Esophagus mucosa (tissue), 1 donor: Measurements from ENCODE around the gene BRF1. TPM values are rescaled to one million over a fixed set of nuclear protein-coding genes. Genes with fewer than 3 reads are reported as not detected.

Source experiments
- ATAC-seq: fragments of 200-7000 bp; cut with Tn5 transposase; one replicate; pipeline ENCODE4 v1.9.1; 2020
- total RNA-seq: library from RNA; stranded (reverse); gene quantifications from one replicate; pipeline ENCODE4 v1.2.4, GENCODE V29; 2023
- donor health status: DM: yes; HTN: yes; CAD: no.

The BRF1 gene
- total RNA-seq, 1 donor from 2014 or later, result 11.7 TPM

GRCh38 chr14:105192866-105193731, 107.7 kb downstream of the BRF1 start:
- peak; percentile 21 for ATAC-seq

GRCh38 chr14:105187935-105188524, 112.8 kb downstream of the BRF1 start:
- peak; percentile 66 for ATAC-seq

- no peak for ATAC-seq
Observed at GRCh38 chr14:105187116-105187515, 113.7 kb downstream of the BRF1 start.

GRCh38 chr14:105185973-105186372, 114.8 kb downstream of the BRF1 start:
- ATAC-seq, result no peak

GRCh38 chr14:105185001-105185400, 115.8 kb downstream of the BRF1 start:
- ATAC-seq, result no peak

- no peak for ATAC-seq
Observed at GRCh38 chr14:105184461-105184860, 116.3 kb downstream of the BRF1 start.

GRCh38 chr14:105182296-105183020, 118.3 kb downstream of the BRF1 start:
- ATAC-seq, result peak; percentile 10

GRCh38 chr14:105181549-105182295, 119.1 kb downstream of the BRF1 start:
- ATAC-seq, result no peak

GRCh38 chr14:105180592-105181548, 119.9 kb downstream of the BRF1 start, which contains the start of gene NUDT14:
Gene NUDT14, minus strand, starts transcription at chr14:105181312. Its CDS starts 103 bp downstream, at chr14:105181209.
- peak; percentile 86 for ATAC-seq

GRCh38 chr14:105179191-105179590, 121.6 kb downstream of the BRF1 start:
- no peak for ATAC-seq

GRCh38 chr14:105178868-105179140, 122.0 kb downstream of the BRF1 start:
- ATAC-seq, result no peak

- no peak for ATAC-seq
Observed at GRCh38 chr14:105178069-105178867, 122.5 kb downstream of the BRF1 start.

GRCh38 chr14:105177082-105177481, 123.7 kb downstream of the BRF1 start:
- no peak for ATAC-seq

GRCh38 chr14:105176513-105176912, 124.3 kb downstream of the BRF1 start:
- no peak for ATAC-seq

- peak; percentile 34 for ATAC-seq
Observed at GRCh38 chr14:105173901-105174894, 126.6 kb downstream of the BRF1 start.

GRCh38 chr14:105173145-105173544, 127.7 kb downstream of the BRF1 start:
- ATAC-seq, result no peak

GRCh38 chr14:105172476-105172875, 128.3 kb downstream of the BRF1 start:
- ATAC-seq, result no peak

GRCh38 chr14:105171004-105171673, 129.7 kb downstream of the BRF1 start:
- no peak for ATAC-seq
